GM12873 (cell line): ENCODE measurements around the gene BRD2.

Experiments
- TF ChIP-seq, protein P1 (sequence below): IDR thresholded peaks from 2 replicates; pipeline ENCODE4 v1.5.1; 2012; ENCODE audit warnings: low read depth, mild to moderate bottlenecking, moderate library complexity, low read length, control low read depth; ENCODE audit not compliant: insufficient read depth; ENCODE audit errors: missing control alignments

BRD2 gene

DNA sequence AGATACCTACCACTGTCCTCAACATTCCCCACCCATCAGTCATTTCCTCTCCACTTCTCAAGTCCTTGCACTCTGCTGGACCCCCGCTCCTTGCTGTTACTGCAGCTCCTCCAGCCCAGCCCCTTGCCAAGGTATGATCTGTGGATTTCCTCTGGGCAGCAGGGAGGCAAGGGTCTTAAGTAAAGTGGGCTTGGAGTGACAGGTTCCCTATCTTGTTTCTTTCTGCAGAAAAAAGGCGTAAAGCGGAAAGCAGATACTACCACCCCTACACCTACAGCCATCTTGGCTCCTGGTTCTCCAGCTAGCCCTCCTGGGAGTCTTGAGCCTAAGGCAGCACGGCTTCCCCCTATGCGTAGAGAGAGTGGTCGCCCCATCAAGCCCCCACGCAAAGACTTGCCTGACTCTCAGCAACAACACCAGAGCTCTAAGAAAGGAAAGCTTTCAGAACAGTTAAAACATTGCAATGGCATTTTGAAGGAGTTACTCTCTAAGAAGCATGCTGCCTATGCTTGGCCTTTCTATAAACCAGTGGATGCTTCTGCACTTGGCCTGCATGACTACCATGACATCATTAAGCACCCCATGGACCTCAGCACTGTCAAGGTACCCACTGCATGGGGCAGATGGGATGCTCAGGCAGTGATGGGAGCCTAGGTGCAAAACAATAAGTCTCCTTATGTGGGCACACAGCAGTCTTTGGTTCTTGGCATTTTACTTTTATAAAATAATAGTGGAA is 8.1 kb downstream of the BRD2 start:
- TF ChIP-seq, protein P1, sequence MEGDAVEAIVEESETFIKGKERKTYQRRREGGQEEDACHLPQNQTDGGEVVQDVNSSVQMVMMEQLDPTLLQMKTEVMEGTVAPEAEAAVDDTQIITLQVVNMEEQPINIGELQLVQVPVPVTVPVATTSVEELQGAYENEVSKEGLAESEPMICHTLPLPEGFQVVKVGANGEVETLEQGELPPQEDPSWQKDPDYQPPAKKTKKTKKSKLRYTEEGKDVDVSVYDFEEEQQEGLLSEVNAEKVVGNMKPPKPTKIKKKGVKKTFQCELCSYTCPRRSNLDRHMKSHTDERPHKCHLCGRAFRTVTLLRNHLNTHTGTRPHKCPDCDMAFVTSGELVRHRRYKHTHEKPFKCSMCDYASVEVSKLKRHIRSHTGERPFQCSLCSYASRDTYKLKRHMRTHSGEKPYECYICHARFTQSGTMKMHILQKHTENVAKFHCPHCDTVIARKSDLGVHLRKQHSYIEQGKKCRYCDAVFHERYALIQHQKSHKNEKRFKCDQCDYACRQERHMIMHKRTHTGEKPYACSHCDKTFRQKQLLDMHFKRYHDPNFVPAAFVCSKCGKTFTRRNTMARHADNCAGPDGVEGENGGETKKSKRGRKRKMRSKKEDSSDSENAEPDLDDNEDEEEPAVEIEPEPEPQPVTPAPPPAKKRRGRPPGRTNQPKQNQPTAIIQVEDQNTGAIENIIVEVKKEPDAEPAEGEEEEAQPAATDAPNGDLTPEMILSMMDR, result no peak

DNA sequence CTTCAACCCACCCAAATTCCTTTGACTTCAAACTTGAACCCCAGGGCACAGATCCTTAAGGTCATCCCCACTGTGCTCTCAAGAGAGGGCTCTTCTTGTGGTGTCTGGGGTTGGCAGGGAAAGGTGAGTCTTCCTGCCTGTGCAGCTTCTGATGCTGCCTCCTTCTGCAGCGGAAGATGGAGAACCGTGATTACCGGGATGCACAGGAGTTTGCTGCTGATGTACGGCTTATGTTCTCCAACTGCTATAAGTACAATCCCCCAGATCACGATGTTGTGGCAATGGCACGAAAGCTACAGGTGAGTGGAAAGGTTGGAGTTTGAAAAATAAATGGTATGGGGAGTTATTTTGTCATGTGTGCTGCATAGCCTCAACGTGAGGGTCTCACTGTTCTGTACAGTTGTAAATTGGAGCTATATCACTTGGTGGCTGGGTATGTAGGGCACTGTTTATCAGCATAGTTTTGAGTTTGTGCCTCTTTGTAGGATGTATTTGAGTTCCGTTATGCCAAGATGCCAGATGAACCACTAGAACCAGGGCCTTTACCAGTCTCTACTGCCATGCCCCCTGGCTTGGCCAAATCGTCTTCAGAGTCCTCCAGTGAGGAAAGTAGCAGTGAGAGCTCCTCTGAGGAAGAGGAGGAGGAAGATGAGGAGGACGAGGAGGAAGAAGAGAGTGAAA is 9.0 kb downstream of the BRD2 start:
- TF ChIP-seq, protein P1, result no peak

DNA sequence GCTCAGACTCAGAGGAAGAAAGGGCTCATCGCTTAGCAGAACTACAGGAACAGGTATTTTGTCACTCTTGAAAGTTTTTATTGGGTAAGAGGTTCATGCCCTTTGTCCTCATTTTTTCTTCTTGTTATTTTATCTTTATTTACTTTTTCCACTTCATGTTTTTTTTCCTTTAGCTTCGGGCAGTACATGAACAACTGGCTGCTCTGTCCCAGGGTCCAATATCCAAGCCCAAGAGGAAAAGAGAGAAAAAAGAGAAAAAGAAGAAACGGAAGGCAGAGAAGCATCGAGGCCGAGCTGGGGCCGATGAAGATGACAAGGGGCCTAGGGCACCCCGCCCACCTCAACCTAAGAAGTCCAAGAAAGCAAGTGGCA is 9.5 kb downstream of the BRD2 start:
- TF ChIP-seq, protein P1, result no peak

DNA sequence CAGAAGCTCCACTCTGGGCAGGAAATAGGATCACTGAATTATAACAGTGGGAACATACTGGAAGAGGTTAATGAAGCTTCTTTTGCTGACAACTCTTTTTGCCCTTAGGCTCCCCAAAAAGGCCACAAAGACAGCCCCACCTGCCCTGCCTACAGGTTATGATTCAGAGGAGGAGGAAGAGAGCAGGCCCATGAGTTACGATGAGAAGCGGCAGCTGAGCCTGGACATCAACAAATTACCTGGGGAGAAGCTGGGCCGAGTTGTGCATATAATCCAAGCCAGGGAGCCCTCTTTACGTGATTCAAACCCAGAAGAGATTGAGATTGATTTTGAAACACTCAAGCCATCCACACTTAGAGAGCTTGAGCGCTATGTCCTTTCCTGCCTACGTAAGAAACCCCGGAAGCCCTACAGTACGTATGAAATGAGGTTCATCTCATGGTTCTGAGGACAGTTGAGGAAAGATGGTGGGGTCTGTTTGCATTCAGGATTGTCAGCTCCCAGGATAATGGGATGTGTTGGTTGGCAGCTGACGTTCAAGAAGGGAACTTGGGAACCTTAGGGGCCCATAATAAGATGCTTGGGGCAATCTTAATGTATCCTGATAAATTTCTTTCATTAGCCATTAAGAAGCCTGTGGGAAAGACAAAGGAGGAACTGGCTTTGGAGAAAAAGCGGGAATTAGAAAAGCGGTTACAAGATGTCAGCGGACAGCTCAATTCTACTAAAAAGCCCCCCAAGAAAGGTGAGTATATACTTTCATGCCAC is 11.5 kb downstream of the BRD2 start:
- TF ChIP-seq, protein P1, result no peak

DNA sequence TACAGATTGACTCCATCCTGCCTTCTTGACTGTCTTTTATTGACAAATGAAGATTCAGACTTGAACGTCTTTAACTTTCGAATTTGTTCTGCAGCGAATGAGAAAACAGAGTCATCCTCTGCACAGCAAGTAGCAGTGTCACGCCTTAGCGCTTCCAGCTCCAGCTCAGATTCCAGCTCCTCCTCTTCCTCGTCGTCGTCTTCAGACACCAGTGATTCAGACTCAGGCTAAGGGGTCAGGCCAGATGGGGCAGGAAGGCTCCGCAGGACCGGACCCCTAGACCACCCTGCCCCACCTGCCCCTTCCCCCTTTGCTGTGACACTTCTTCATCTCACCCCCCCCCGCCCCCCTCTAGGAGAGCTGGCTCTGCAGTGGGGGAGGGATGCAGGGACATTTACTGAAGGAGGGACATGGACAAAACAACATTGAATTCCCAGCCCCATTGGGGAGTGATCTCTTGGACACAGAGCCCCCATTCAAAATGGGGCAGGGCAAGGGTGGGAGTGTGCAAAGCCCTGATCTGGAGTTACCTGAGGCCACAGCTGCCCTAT is 12.2 kb downstream of the BRD2 start:
- TF ChIP-seq, protein P1, result no peak

DNA sequence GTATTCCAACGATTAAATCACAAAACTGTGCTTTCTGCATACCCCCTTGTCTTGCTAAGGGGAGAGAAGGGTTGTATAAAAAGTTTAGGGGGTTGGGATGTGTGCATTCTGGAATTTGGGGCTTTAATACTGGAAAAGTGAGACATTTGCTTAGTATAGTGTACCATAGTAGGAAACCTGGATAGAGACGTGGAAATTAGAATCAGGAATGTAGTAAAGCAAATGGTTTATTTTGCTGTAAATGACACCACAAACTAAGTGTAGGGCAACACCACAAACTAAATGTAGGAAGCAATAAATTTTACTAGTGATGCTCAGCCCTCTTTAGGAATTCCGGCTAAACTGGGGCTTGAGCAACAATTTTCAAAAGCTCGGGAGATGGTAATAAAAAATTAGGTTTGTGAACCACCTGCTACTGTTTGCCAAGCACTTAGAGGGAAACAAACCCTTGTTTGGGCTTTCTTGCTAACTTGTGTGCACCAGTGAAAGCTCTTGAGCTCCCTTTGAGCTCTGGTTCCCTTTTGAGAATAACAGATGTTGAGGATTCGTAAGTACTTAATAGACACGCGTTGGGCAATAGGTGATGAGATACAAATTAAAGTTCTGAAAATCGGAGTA is 13.8 kb downstream of the BRD2 start:
- TF ChIP-seq, protein P1, result no peak
